HepG2 (cell line): Measurements from ENCODE around the gene ITGA2. TPM values are rescaled to one million over a fixed set of nuclear protein-coding genes. Genes with fewer than 3 reads are reported as not detected.

Experiments
- ATF4 ChIP-seq, 2 experiments: fragments of 450-650 bp in 1 of 2; sonication (generic) in 1 of 2; formaldehyde crosslinking; IDR thresholded peaks; 2 replicates each; pipeline versions ENCODE4 v1.5.0 to v1.8.0; 2020 to 2022; ENCODE audit warnings: mild to moderate bottlenecking in 1 of 2, missing genetic modification reagents in 1 of 2
- CHD4 ChIP-seq: fragments of 200-600 bp; sonication (generic); IDR thresholded peaks from 2 replicates; pipeline ENCODE4 v1.7.0; 2017; ENCODE audit warnings: mild to moderate bottlenecking, low read length, borderline replicate concordance
- FIP1L1 ChIP-seq: fragments of 200-400 bp; formaldehyde crosslinking; IDR thresholded peaks from 2 replicates; pipeline ENCODE4 v1.6.1; 2018; ENCODE audit warnings: low read depth, mild to moderate bottlenecking, low read length, moderate library complexity, borderline replicate concordance; ENCODE audit not compliant: insufficient read depth
- FOXP1 ChIP-seq, 2 experiments: fragments of 450-650 bp in 1 of 2; IDR thresholded peaks; 2 replicates each; pipeline ENCODE4 v1.6.1; 2017 to 2018; ENCODE audit warnings: antibody characterized with exemption in 1 of 2
- GFI1 ChIP-seq: sonication (generic); formaldehyde crosslinking; IDR thresholded peaks from 2 replicates; pipeline ENCODE4 v1.5.0; 2020; ENCODE audit warnings: missing genetic modification reagents, mild to moderate bottlenecking, borderline replicate concordance
- GLI4 ChIP-seq: sonication (generic); formaldehyde crosslinking; IDR thresholded peaks from 2 replicates; pipeline ENCODE4 v1.5.1; 2020; ENCODE audit warnings: missing genetic modification reagents, mild to moderate bottlenecking, moderate library complexity, borderline replicate concordance
- HDAC1 ChIP-seq: sonication (generic); formaldehyde crosslinking; IDR thresholded peaks from 2 replicates; pipeline ENCODE4 v1.5.1; 2020; ENCODE audit warnings: mild to moderate bottlenecking, missing genetic modification reagents
- HMG20A ChIP-seq: IDR thresholded peaks from 2 replicates; pipeline ENCODE4 v1.6.1; 2016; ENCODE audit warnings: borderline replicate concordance
- HMG20B ChIP-seq: conservative IDR thresholded peaks from 2 replicates; pipeline ENCODE4 v1.6.1; 2016; ENCODE audit warnings: missing genetic modification reagents, missing compliant biosample characterization
- HNRNPL ChIP-seq: fragments of 200-400 bp; formaldehyde crosslinking; IDR thresholded peaks from 2 replicates; pipeline ENCODE4 v1.6.1; 2017; ENCODE audit warnings: mild to moderate bottlenecking, low read depth, low read length
- HOXD1 ChIP-seq: sonication (generic); formaldehyde crosslinking; IDR thresholded peaks from 2 replicates; pipeline ENCODE4 v1.5.0; 2020; ENCODE audit warnings: missing genetic modification reagents
- IKZF5 ChIP-seq: IDR thresholded peaks from 2 replicates; pipeline ENCODE4 v1.6.1; 2018; ENCODE audit warnings: missing genetic modification reagents, mild to moderate bottlenecking, missing compliant biosample characterization
- RFXANK ChIP-seq: IDR thresholded peaks from 2 replicates; pipeline ENCODE4 v1.6.1; 2016
- TAF15 ChIP-seq: fragments of 200-400 bp; formaldehyde crosslinking; IDR thresholded peaks from one replicate; pipeline ENCODE4 v1.6.1; 2018; ENCODE audit warnings: mild to moderate bottlenecking, low read depth, low read length; ENCODE audit not compliant: poor library complexity, severe bottlenecking
- THAP8 ChIP-seq: sonication (generic); formaldehyde crosslinking; IDR thresholded peaks from 2 replicates; pipeline ENCODE4 v1.5.1; 2020; ENCODE audit warnings: missing genetic modification reagents, mild to moderate bottlenecking, borderline replicate concordance
- ZBTB43 ChIP-seq: sonication (generic); formaldehyde crosslinking; conservative IDR thresholded peaks from 2 replicates; pipeline ENCODE4 v1.4.0; 2020; ENCODE audit warnings: missing genetic modification reagents
- ZBTB46 ChIP-seq: sonication (generic); formaldehyde crosslinking; IDR thresholded peaks from 2 replicates; pipeline ENCODE4 v1.4.0; 2020; ENCODE audit warnings: mild to moderate bottlenecking, missing genetic modification reagents, borderline replicate concordance
- ZHX1 ChIP-seq: sonication (generic); formaldehyde crosslinking; IDR thresholded peaks from 2 replicates; pipeline ENCODE4 v1.8.1; 2022; ENCODE audit warnings: low read depth, mild to moderate bottlenecking, missing genetic modification reagents
- ZIK1 ChIP-seq: sonication (generic); formaldehyde crosslinking; IDR thresholded peaks from 2 replicates; pipeline ENCODE4 v1.5.0; 2020; ENCODE audit warnings: mild to moderate bottlenecking, low read depth, missing genetic modification reagents, borderline replicate concordance
- ZNF20 ChIP-seq: sonication (generic); formaldehyde crosslinking; IDR thresholded peaks from 2 replicates; pipeline ENCODE4 v1.4.0; 2020; ENCODE audit warnings: mild to moderate bottlenecking, moderate library complexity, missing genetic modification reagents
- ZNF776 ChIP-seq: sonication (generic); formaldehyde crosslinking; IDR thresholded peaks from 2 replicates; pipeline ENCODE4 v1.4.0; 2020; ENCODE audit warnings: mild to moderate bottlenecking, missing genetic modification reagents
- ZSCAN9 ChIP-seq: IDR thresholded peaks from 2 replicates; pipeline ENCODE4 v1.6.1; 2016; ENCODE audit warnings: borderline replicate concordance
- polyA plus RNA-seq, 8 experiments: library from polyadenylated mRNA; depleted of rRNA in 3 of 8; stranded (reverse) in 7 of 8; unstranded in 1 of 8; fragments of >200 nt; fragmentation: Illumina TruSeq in 4 of 8; extraction: Trizol in 4 of 8; gene quantifications; 2 replicates each; pipeline versions ENCODE4 v1.2.1 to v1.2.3, GENCODE V29; 2011 to 2016; ENCODE audit warnings: low read depth in 4 of 8, missing spikeins in 1 of 8, mixed read lengths in 1 of 8; ENCODE audit not compliant: insufficient read depth in 1 of 8
- total RNA-seq, 5 experiments: library from RNA; depleted of rRNA; stranded (reverse); fragments of >200 nt; fragmentation: Illumina TruSeq; extraction: Trizol; gene quantifications; 2 replicates each; pipeline ENCODE4 v1.2.3, GENCODE V29; 2016; ENCODE audit warnings: low read depth in 1 of 5

The ITGA2 gene
- total and polyA plus RNA-seq, 2 of the 13 experiments (the other 11 are each of a cell fraction or from before 2014, with no cell fraction given): 15.8 to 58.3 TPM

GRCh38 chr5:53031695-53032096 is 42.5 kb downstream of the ITGA2 start (continued):
- TF ChIP-seq ATF4 (CRISPR knock-in tag; IDR thresholded peaks at IDR 0.05) (peak; percentile 78 to 98; a peak in 3 of 4 replicates), ZBTB46 (CRISPR knock-in tag) (no peak), HDAC1 (CRISPR knock-in tag) (no peak), IKZF5 (CRISPR knock-in tag) (peak; percentile 83), HMG20B (CRISPR knock-in tag) (peak; percentile 73; the same call in 1 of the 2 replicates), FIP1L1 (no peak), RFXANK (no peak), CHD4 (no peak), ZIK1 (CRISPR knock-in tag) (no peak), HNRNPL (no peak), GLI4 (no peak), ZBTB43 (no peak), THAP8 (CRISPR knock-in tag) (no peak), TAF15 (no peak), ZHX1 (CRISPR knock-in tag) (no peak), ZNF776 (CRISPR knock-in tag) (no peak), ZSCAN9 (CRISPR knock-in tag) (no peak), HOXD1 (CRISPR knock-in tag) (no peak), ZNF20 (CRISPR knock-in tag) (no peak), FOXP1 (IDR thresholded peaks at IDR 0.05) (no peak), FOXP1 (CRISPR knock-in tag; IDR thresholded peaks at IDR 0.05) (peak; percentile 46; the same call in 1 of the 2 replicates), GFI1 (CRISPR knock-in tag) (peak; percentile 65; the same call in 1 of the 2 replicates), HMG20A (CRISPR knock-in tag) (peak; percentile 73; the same call in 1 of the 2 replicates)
